ENCODE results near the gene FLT1. TPM values are rescaled to one million over a fixed set of nuclear protein-coding genes. Genes with fewer than 3 reads are reported as not detected.

The FLT1 gene
- total RNA-seq, 2 donors from 2014 or later = 3.2 to 10.3 TPM

GRCh38 chr13:28358708-28359107 lies 136.2 kb downstream of the FLT1 start:
- no peak overlapping the region for H3K4me3 ChIP-seq (ENCODE audit: low read length)
- H3K36me3 ChIP-seq (ENCODE audit: control insufficient read depth, insufficient read depth, low read length) = no peaks in the 10 kb centered on the region
- no peaks in the 10 kb centered on the region for H3K27me3 ChIP-seq (ENCODE audit: control insufficient read depth, insufficient read depth, low read length, poor library complexity, severe bottlenecking)
- no peaks in the 10 kb centered on the region for H3K9me3 ChIP-seq (ENCODE audit: control insufficient read depth, low read length)
- DNase-seq = no peak
- 94 to 100% methylated on average over 2 of the region's 2 CpGs for WGBS, 2 experiments (ENCODE audit: insufficient coverage in 1 of 2, insufficient read length in 1 of 2)
- no peak overlapping the region for H3K4me3 Mint-ChIP-seq
- no peak overlapping the region for H3K9ac ChIP-seq (ENCODE audit: extremely low read depth, low read length, poor library complexity, severe bottlenecking)
- peaks cover 28% of the 10 kb centered on the region for H3K4me1 Mint-ChIP-seq
- H3K9me3 Mint-ChIP-seq = no peaks in the 10 kb centered on the region
- no peak for TF ChIP-seq CTCF (conservative IDR thresholded peaks at IDR 0.05)
- H3K27me3 Mint-ChIP-seq (ENCODE audit: insufficient read depth) = no peaks in the 10 kb centered on the region
- H3K4me1 ChIP-seq (ENCODE audit: control insufficient read depth, insufficient read depth, low read length) = peaks cover 7% of the 10 kb centered on the region
- H3K27ac ChIP-seq (ENCODE audit: low read depth, low read length) = no peak overlapping the region
- H3K36me3 Mint-ChIP-seq (ENCODE audit: low read depth) = no peaks in the 10 kb centered on the region
- no peak overlapping the region for H3K27ac Mint-ChIP-seq

- peaks cover 28% of the 10 kb centered on the region for H3K4me1 Mint-ChIP-seq
- DNase-seq = no peak
- Histone ChIP-seq H3K4me3 (ENCODE audit: low read length) (no peak overlapping the region), H3K9me3 (ENCODE audit: control insufficient read depth, low read length) (no peaks in the 10 kb centered on the region), H3K9ac (ENCODE audit: extremely low read depth, low read length, poor library complexity, severe bottlenecking) (no peak overlapping the region), H3K4me1 (ENCODE audit: control insufficient read depth, insufficient read depth, low read length) (peaks cover 7% of the 10 kb centered on the region), H3K27ac (ENCODE audit: low read depth, low read length) (no peak overlapping the region), H3K36me3 (ENCODE audit: control insufficient read depth, insufficient read depth, low read length) (no peaks in the 10 kb centered on the region), H3K27me3 (ENCODE audit: control insufficient read depth, insufficient read depth, low read length, poor library complexity, severe bottlenecking) (no peaks in the 10 kb centered on the region)
- no peaks in the 10 kb centered on the region for H3K9me3 Mint-ChIP-seq
- H3K4me3 Mint-ChIP-seq = no peak overlapping the region
- TF ChIP-seq CTCF (conservative IDR thresholded peaks at IDR 0.05) = no peak
- 88% methylated on average over 4 of the region's 4 CpGs; no CpG with 5 or more reads in 1 of the 2 experiments for WGBS, 2 experiments (ENCODE audit: insufficient coverage in 1 of 2, insufficient read length in 1 of 2)
- H3K36me3 Mint-ChIP-seq (ENCODE audit: low read depth) = no peaks in the 10 kb centered on the region
- H3K27ac Mint-ChIP-seq = no peak overlapping the region
- H3K27me3 Mint-ChIP-seq (ENCODE audit: insufficient read depth) = no peaks in the 10 kb centered on the region
Observed at GRCh38 chr13:28357911-28358433, 137.0 kb downstream of the FLT1 start.

DNA sequence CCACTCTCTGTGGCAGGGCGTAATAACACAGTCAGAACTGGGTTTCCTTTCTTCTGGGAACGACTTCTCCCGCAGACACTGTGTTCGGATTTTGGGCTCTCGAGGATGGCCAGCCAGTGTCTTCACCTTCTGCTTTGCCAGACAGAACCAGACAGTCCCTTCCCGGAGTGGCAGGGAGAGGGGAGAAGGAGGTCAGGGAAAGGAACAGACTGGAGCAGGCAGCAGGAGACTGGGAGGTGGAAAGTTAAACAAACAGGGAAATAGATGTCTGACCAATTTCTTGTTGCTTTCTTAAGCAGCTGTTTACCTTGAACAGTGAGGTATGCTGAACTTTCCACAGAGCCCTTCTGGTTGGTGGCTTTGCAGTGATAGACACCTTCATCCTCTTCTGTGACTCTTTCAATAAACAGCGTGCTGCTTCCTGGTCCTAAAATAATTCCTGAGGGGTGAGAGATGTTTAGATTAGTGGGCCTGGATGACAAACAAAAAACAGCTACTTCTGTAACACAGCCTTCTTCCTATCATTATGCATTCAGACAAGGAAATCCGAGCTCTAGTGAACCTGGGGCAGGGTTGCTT lies 137.6 kb downstream of the FLT1 start:
- WGBS, 2 experiments (ENCODE audit: insufficient coverage in 1 of 2, insufficient read length in 1 of 2) = 67 to 90% methylated on average over 2 to 7 of the region's 8 CpGs
- no peak overlapping the region for H3K9ac ChIP-seq (ENCODE audit: extremely low read depth, low read length, poor library complexity, severe bottlenecking)
- peak; percentile 53 for DNase-seq
- peaks cover 7% of the 10 kb centered on the region for H3K4me1 ChIP-seq (ENCODE audit: control insufficient read depth, insufficient read depth, low read length)
- no peaks in the 10 kb centered on the region for H3K27me3 Mint-ChIP-seq (ENCODE audit: insufficient read depth)
- H3K4me3 Mint-ChIP-seq = no peak overlapping the region
- H3K9me3 ChIP-seq (ENCODE audit: control insufficient read depth, low read length) = no peaks in the 10 kb centered on the region
- H3K27ac ChIP-seq (ENCODE audit: low read depth, low read length) = no peak overlapping the region
- TF ChIP-seq CTCF (conservative IDR thresholded peaks at IDR 0.05) = no peak
- no peaks in the 10 kb centered on the region for H3K36me3 Mint-ChIP-seq (ENCODE audit: low read depth)
- H3K9me3 Mint-ChIP-seq = no peaks in the 10 kb centered on the region
- H3K27me3 ChIP-seq (ENCODE audit: control insufficient read depth, insufficient read depth, low read length, poor library complexity, severe bottlenecking) = no peaks in the 10 kb centered on the region
- H3K4me1 Mint-ChIP-seq = peaks cover 28% of the 10 kb centered on the region
- H3K4me3 ChIP-seq (ENCODE audit: low read length) = no peak overlapping the region
- peak overlapping the region; percentile 63 for H3K27ac Mint-ChIP-seq
- H3K36me3 ChIP-seq (ENCODE audit: control insufficient read depth, insufficient read depth, low read length) = no peaks in the 10 kb centered on the region
